Mesothelial cell of epicardium (in vitro differentiated cells): ENCODE measurements around the gene TFB2M. TPM values are rescaled to one million over a fixed set of nuclear protein-coding genes. Genes with fewer than 3 reads are reported as not detected.

ENCODE experiments used
- DNase-seq, 2 experiments: peaks; one replicate each; pipeline ENCODE4 v3.0.0; 2021; ENCODE audit warnings: low spot score in 2 of 2; ENCODE audit not compliant: unreplicated experiment in 2 of 2
- H3K27ac Mint-ChIP-seq: 2 replicates; pipeline ENCODE4 v1.8.0; 2021; ENCODE audit warnings: mixed read lengths
- H3K27me3 Mint-ChIP-seq: 2 replicates; pipeline ENCODE4 v1.8.0; 2021; ENCODE audit warnings: low read depth, mixed read lengths
- H3K36me3 Mint-ChIP-seq: 2 replicates; pipeline ENCODE4 v1.8.0; 2021; ENCODE audit warnings: mixed read lengths
- H3K4me1 Mint-ChIP-seq: 2 replicates; pipeline ENCODE4 v1.8.0; 2021; ENCODE audit warnings: mixed read lengths
- H3K4me3 Mint-ChIP-seq: 2 replicates; pipeline ENCODE4 v1.8.0; 2021; ENCODE audit warnings: mild to moderate bottlenecking, moderate library complexity, mixed read lengths
- H3K9me3 Mint-ChIP-seq: 2 replicates; pipeline ENCODE4 v1.8.0; 2021; ENCODE audit warnings: mixed read lengths
- CTCF ChIP-seq: fragments of 200-600 bp; sonication (generic); IDR thresholded peaks from one replicate; pipeline ENCODE4 v1.5.0; 2021; ENCODE audit warnings: antibody characterized with exemption; ENCODE audit not compliant: unreplicated experiment
- total RNA-seq: library from RNA; stranded (reverse); gene quantifications from 3 replicates; pipeline ENCODE4 v1.2.1, GENCODE V29; 2021

Gene TFB2M
- total RNA-seq, 1 donor from 2014 or later = 12.1 TPM

GRCh38 chr1:246544001-246544400 is 22.1 kb downstream of the TFB2M start:
- no peak for TF ChIP-seq CTCF
- H3K9me3 Mint-ChIP-seq = no peaks in the 10 kb centered on the region
- H3K4me1 Mint-ChIP-seq = no peaks in the 10 kb centered on the region
- H3K27ac Mint-ChIP-seq = no peak overlapping the region
- no peak for DNase-seq
- H3K4me3 Mint-ChIP-seq = no peak overlapping the region
- H3K36me3 Mint-ChIP-seq = peaks cover 24% of the 10 kb centered on the region
- no peaks in the 10 kb centered on the region for H3K27me3 Mint-ChIP-seq

GRCh38 chr1:246540738-246541491 is 25.1 kb downstream of the TFB2M start:
- no peaks in the 10 kb centered on the region for H3K9me3 Mint-ChIP-seq

GRCh38 chr1:246537887-246538286 is 28.2 kb downstream of the TFB2M start:
- H3K27me3 Mint-ChIP-seq = peaks cover 8% of the 10 kb centered on the region
- no peak for TF ChIP-seq CTCF
- no peak overlapping the region for H3K27ac Mint-ChIP-seq
- no peaks in the 10 kb centered on the region for H3K9me3 Mint-ChIP-seq
- H3K4me3 Mint-ChIP-seq = no peak overlapping the region
- no peaks in the 10 kb centered on the region for H3K4me1 Mint-ChIP-seq
- no peak for DNase-seq
- peaks cover 7% of the 10 kb centered on the region for H3K36me3 Mint-ChIP-seq

More at GRCh38 chr1:246540738-246541491, 25.1 kb downstream of the TFB2M start:
- TF ChIP-seq CTCF = no peak
- Mint-ChIP-seq H3K36me3 (peaks cover 17% of the 10 kb centered on the region), H3K4me3 (no peak overlapping the region), H3K27me3 (no peaks in the 10 kb centered on the region), H3K27ac (no peak overlapping the region), H3K4me1 (no peaks in the 10 kb centered on the region)
- no peak for DNase-seq

GRCh38 chr1:246537441-246537840 is 28.6 kb downstream of the TFB2M start:
- DNase-seq = no peak
- no peak overlapping the region for H3K27ac Mint-ChIP-seq

GRCh38 chr1:246534114-246534513 is 31.9 kb downstream of the TFB2M start:
- H3K4me3 Mint-ChIP-seq = no peak overlapping the region
- no peak overlapping the region for H3K27ac Mint-ChIP-seq
- peaks cover 13% of the 10 kb centered on the region for H3K9me3 Mint-ChIP-seq
- peaks cover 12% of the 10 kb centered on the region for H3K27me3 Mint-ChIP-seq
- no peaks in the 10 kb centered on the region for H3K4me1 Mint-ChIP-seq
- DNase-seq = no peak
- no peak for TF ChIP-seq CTCF
- H3K36me3 Mint-ChIP-seq = no peaks in the 10 kb centered on the region

More at GRCh38 chr1:246537441-246537840, 28.6 kb downstream of the TFB2M start:
- Mint-ChIP-seq H3K4me1 (no peaks in the 10 kb centered on the region), H3K4me3 (no peak overlapping the region), H3K36me3 (peaks cover 7% of the 10 kb centered on the region), H3K9me3 (no peaks in the 10 kb centered on the region), H3K27me3 (peaks cover 10% of the 10 kb centered on the region)
- TF ChIP-seq CTCF = no peak
